Measurements from ENCODE around the gene ALG6. TPM values are rescaled to one million over a fixed set of nuclear protein-coding genes. Genes with fewer than 3 reads are reported as not detected.
A peak's percentile ranks its signal among the peaks of the same experiment; 100 is the strongest.

The ALG6 gene
- total RNA-seq, 1 experiment from 2014 or later = 21.4 TPM

- Histone ChIP-seq H2AFZ (ENCODE audit: low read length) (no peak overlapping the region), H3K79me2 (ENCODE audit: insufficient read depth, low read length) (no peaks in the 10 kb centered on the region; the same call in 1 of the 2 replicates), H3K27ac (ENCODE audit: insufficient read length, low read depth, low read length) (no peak overlapping the region), H3K23ac (ENCODE audit: insufficient read length, low read depth, low read length) (no peak overlapping the region), H3K27me3 (ENCODE audit: insufficient read depth, low read length) (peaks cover 12% of the 10 kb centered on the region; the same call in 1 of the 2 replicates), H3K56ac (ENCODE audit: insufficient read length, low read depth, low read length) (no peak overlapping the region), H2BK120ac (ENCODE audit: low read depth, low read length, poor library complexity, severe bottlenecking) (no peak overlapping the region), H4K20me1 (ENCODE audit: control insufficient read depth, insufficient read depth, insufficient read length) (no peaks in the 10 kb centered on the region), H4K8ac (replicated peaks; ENCODE audit: insufficient read length, low read depth, low read length) (no peak overlapping the region), H3K9ac (ENCODE audit: extremely low read depth, insufficient read length, low read length) (no peak overlapping the region), H3K18ac (ENCODE audit: insufficient read length, low read depth, low read length) (no peak overlapping the region), H3K4me1 (ENCODE audit: insufficient read depth, low read length) (peaks cover 14% of the 10 kb centered on the region; the same call in 1 of the 2 replicates), H2BK5ac (ENCODE audit: insufficient read length, low read length) (no peak overlapping the region), H3K4ac (ENCODE audit: low read depth, low read length) (no peak overlapping the region), H3K79me1 (ENCODE audit: insufficient read depth, low read depth, low read length, poor library complexity, severe bottlenecking) (no peaks in the 10 kb centered on the region), H3T11ph (ENCODE audit: low read length) (no peak overlapping the region), H3K23me2 (ENCODE audit: insufficient read length, low read depth, low read length, poor library complexity, severe bottlenecking) (peaks cover 56% of the 10 kb centered on the region), H4K91ac (ENCODE audit: insufficient read length, low read depth, low read length) (no peak overlapping the region), H2BK20ac (ENCODE audit: low read depth, low read length, poor library complexity, severe bottlenecking) (no peak overlapping the region), H3K4me2 (ENCODE audit: insufficient read depth, insufficient read length, low read length) (peak overlapping the region; percentile 83), H2AK5ac (ENCODE audit: insufficient read length, low read length) (no peak overlapping the region), H3K9me3 (ENCODE audit: control insufficient read depth, low read depth, low read length) (no peaks in the 10 kb centered on the region), H2BK15ac (ENCODE audit: low read depth, low read length) (no peak overlapping the region), H2BK12ac (ENCODE audit: insufficient read length, low read depth, low read length) (no peak overlapping the region), H4K5ac (ENCODE audit: insufficient read length, low read depth, low read length) (no peak overlapping the region), H3K14ac (ENCODE audit: insufficient read depth, low read length) (no peak overlapping the region)
- no peak; the same call in 2 of the 3 replicates for TF ChIP-seq CTCF (conservative IDR thresholded peaks at IDR 0.05)
- H3K4me3 Mint-ChIP-seq = peak overlapping the region; percentile 81 to 96
- no CpG with 5 or more reads among the region's 20 CpGs for WGBS (ENCODE audit: extremely low coverage, insufficient read length, low lambda C conversion rate)
- H3K9me3 Mint-ChIP-seq = peaks cover 0 to 2% of the 10 kb centered on the region in 2 experiments; a peak in 3 of 5 replicates
- peak; percentile 57 for DNase-seq
- peaks cover 53 to 62% of the 10 kb centered on the region in 2 experiments for H3K4me1 Mint-ChIP-seq
- peaks cover 0 to 3% (median 0%) of the 10 kb centered on the region in 3 experiments; a peak in 3 of 7 replicates for H3K36me3 Mint-ChIP-seq (ENCODE audit: insufficient read depth in 1 of 3, low read depth in 3 of 3)
- H3K27me3 Mint-ChIP-seq (ENCODE audit: low read depth) = peaks cover 83% of the 10 kb centered on the region
- peak overlapping the region in 1 of 3 experiments; percentile 89; a peak in 2 of 7 replicates for H3K27ac Mint-ChIP-seq
Measured at GRCh38 chr1:63326106-63326472, 41.3 kb upstream of the ALG6 start.

Measured in H9 (cell line).